NCI-H510A treated with DMSO at 0.1 percent for 48 hours (cell line): Measurements from ENCODE around the gene CLEC18C.
"Not testable (repeated sequence)": the region's sequence is repeated elsewhere in the genome, so short reads cannot be mapped to it uniquely, and the experiment has no call there.

Experiments used
- DNase-seq: peaks from one replicate; lab custom pipeline; 2025; lab: John Stamatoyannopoulos, UW

The CLEC18C gene

GRCh38 chr16:70218586-70218985, 45.0 kb downstream of the CLEC18C start:
- DNase-seq: not testable (repeated sequence)

DNA sequence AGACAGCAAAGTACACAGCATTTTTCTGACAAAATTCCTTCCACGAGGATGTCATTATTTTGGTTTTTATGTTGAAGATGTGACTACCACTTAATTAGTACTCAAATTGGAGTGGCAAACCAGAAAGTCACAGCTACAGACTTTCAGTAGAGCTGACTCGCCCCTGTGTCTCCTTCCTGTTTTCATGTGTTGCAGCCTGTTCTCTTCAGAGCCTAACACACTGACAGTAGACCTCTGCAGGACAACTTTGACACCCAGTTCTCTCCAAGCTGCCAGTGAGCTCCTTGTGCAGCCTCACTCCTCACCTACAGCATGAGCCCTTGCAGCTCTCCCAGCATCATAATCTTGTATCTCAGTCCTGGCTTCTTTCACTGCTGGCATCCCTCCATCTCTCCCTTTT, 49.0 kb downstream of the CLEC18C start:
- not testable (repeated sequence) for DNase-seq

GRCh38 chr16:70223216-70223615, 49.6 kb downstream of the CLEC18C start:
- DNase-seq: not testable (repeated sequence)

DNA sequence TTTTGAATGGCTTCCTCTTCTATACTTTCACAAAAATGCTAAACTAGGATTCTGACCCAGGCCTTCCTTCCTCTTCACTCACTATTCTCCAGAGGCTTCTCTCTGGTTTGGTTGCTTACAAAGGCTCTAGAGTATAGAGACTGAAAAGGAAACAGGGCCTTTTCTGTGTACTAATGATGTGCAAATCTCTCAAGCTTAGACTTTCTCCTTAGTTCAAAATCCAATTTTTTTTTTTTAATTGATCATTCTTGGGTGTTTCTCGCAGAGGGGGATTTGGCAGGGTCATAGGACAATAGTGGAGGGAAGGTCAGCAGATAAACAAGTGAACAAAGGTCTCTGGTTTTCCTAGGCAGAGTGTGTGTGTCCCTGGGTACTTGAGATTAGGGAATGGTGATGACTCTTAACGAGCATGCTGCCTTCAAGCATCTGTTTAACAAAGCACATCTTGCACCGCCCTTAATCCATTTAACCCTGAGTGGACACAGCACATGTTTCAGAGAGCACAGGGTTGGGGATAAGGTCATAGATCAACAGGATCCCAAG, 50.5 kb downstream of the CLEC18C start:
- DNase-seq: not testable (repeated sequence)

DNA sequence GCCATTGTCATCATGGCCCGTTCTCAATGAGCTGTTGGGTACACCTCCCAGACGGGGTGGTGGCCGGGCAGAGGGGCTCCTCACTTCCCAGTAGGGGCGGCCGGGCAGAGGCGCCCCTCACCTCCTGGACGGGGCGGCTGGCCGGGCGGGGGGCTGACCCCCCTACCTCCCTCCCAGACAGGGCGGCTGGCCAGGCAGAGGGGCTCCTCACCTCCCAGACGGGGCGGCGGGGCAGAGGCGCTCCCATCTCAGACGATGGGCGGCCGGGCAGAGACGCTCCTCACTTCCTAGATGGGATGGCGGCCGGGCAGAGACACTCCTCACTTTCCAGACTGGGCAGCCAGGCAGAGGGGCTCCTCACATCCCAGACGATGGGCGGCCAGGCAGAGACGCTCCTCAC, 51.1 kb downstream of the CLEC18C start:
- not testable (repeated sequence) for DNase-seq

DNA sequence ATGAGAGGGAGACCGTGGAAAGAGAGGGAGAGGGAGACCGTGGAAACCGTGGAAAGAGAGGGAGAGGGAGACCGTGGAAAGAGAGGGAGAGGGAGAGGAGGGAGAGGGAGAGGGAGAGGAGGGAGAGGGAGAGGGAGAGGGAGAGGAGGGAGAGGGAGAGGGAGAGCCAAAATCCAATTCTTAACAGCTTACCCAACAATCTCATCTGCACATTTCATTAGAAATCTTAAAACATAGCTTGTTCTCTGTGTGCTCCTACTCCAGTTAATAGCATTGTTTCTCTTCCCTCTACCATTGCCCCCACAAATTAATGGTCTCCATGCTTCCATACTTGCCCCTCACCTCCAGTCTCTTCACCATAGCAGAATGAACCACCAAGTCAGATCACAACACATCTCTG, 51.8 kb downstream of the CLEC18C start:
- not testable (repeated sequence) for DNase-seq

DNA sequence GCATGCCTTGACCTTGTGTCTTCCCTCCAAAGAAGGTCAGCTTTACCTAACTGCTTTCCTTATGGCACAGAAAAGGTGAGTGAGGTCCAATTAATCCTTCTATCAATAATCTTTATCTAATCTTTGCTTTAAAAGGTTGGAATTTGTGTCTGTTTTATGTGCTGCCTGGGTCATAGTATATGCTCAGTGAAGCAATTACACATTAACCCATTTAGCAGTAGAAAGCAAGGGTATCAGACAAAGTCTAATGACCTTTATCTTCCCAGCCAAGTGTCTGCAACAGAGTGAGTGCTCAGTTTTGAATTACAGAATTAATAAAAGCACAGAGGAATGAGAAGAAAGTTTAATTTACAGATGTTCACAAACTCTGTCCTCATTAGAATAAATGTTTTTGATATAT, 52.4 kb downstream of the CLEC18C start:
- not testable (repeated sequence) for DNase-seq

GRCh38 chr16:70231831-70232230, 58.2 kb downstream of the CLEC18C start:
- DNase-seq: not testable (repeated sequence)
